B cell (primary cell): Measurements from ENCODE around the gene FERMT3. TPM values are rescaled to one million over a fixed set of nuclear protein-coding genes. Genes with fewer than 3 reads are reported as not detected.
A peak's percentile ranks its signal among the peaks of the same experiment; 100 is the strongest.

Experiments
- ATAC-seq: fragments of 200-7000 bp; cut with Tn5 transposase; one replicate; pipeline ENCODE4 v1.10.0; 2021; ENCODE audit warnings: low read depth, mild to moderate bottlenecking, moderate number of reproducible peaks, moderate library complexity
- CTCF ChIA-PET: fragments of 350-600 bp; sonication (Branson Sonifier 250); formaldehyde crosslinking; loops from one replicate; lab custom pipeline; 2021; ENCODE audit warnings: antibody characterized with exemption, inconsistent platforms; lab: Charles Lee
- POLR2A ChIA-PET: fragments of 350-600 bp; sonication (Branson Sonifier 250); formaldehyde crosslinking; loops from one replicate; lab custom pipeline; 2021; ENCODE audit warnings: antibody characterized with exemption; lab: Charles Lee
- DNase-seq: peaks from one replicate; pipeline ENCODE4 v3.0.0; 2013
- H2AFZ ChIP-seq: 2 replicates; pipeline ENCODE4 v1.6.1; 2012; ENCODE audit warnings: mild to moderate bottlenecking, low read depth, low read length; ENCODE audit not compliant: insufficient read depth, poor library complexity, severe bottlenecking
- H3K27ac ChIP-seq, 2 donors: 1 replicate in 1 of 2; 2 replicates in 1 of 2; pipeline ENCODE4 v1.5.1; 2012 to 2013; ENCODE audit warnings: low read length in 2 of 2, mild to moderate bottlenecking in 2 of 2, moderate library complexity in 1 of 2
- H3K27me3 ChIP-seq, 4 experiments: fragments of 200-600 bp in 1 of 4; sonication (generic) in 1 of 4; replicated peaks in 1 of 4; 1 replicate in 2 of 4; 2 replicates in 2 of 4; pipeline versions ENCODE4 v1.6.1 to v1.7.0; 2013 to 2016; ENCODE audit warnings: low read length in 3 of 4, mild to moderate bottlenecking in 2 of 4, mixed read lengths in 1 of 4, moderate library complexity in 1 of 4; ENCODE audit not compliant: insufficient read depth in 4 of 4, control insufficient read depth in 3 of 4; ENCODE audit errors: control extremely low read depth in 1 of 4
- H3K36me3 ChIP-seq, 2 experiments: replicated peaks in 1 of 2; 1 replicate in 1 of 2; 2 replicates in 1 of 2; pipeline versions ENCODE4 v1.6.1 to v1.7.1; 2013; ENCODE audit warnings: low read length in 1 of 2; ENCODE audit not compliant: insufficient read depth in 2 of 2, control insufficient read depth in 1 of 2; ENCODE audit errors: control extremely low read depth in 1 of 2, extremely low read depth in 1 of 2
- H3K4me1 ChIP-seq, 2 donors: fragments of 200-600 bp in 1 of 2; sonication (generic) in 1 of 2; 1 replicate in 1 of 2; 2 replicates in 1 of 2; pipeline versions ENCODE4 v1.5.1 to v1.6.1; 2013 to 2017; ENCODE audit warnings: low read length in 2 of 2; ENCODE audit not compliant: control insufficient read depth in 2 of 2, insufficient read depth in 2 of 2
- H3K4me2 ChIP-seq: replicated peaks from 2 replicates; pipeline ENCODE3; 2012; ENCODE audit warnings: mild to moderate bottlenecking, low read depth, low read length; ENCODE audit not compliant: poor library complexity, severe bottlenecking
- H3K4me3 ChIP-seq, 5 experiments: fragments of 200-600 bp in 1 of 5; sonication (generic) in 1 of 5; 1 replicate in 3 of 5; 2 replicates in 2 of 5; pipeline versions ENCODE4 v1.5.1 to v1.7.0; 2011 to 2016; ENCODE audit warnings: low read length in 4 of 5, mild to moderate bottlenecking in 4 of 5, low read depth in 2 of 5, control low read depth in 1 of 5, moderate library complexity in 1 of 5; ENCODE audit not compliant: insufficient read depth in 1 of 5; ENCODE audit errors: control extremely low read depth in 1 of 5, extremely low read depth in 1 of 5
- H3K79me2 ChIP-seq: fragments of 200-600 bp; sonication (generic); one replicate; pipeline ENCODE4 v1.6.0; 2016; ENCODE audit warnings: low read length; ENCODE audit not compliant: control insufficient read depth, insufficient read depth
- H3K9ac ChIP-seq: fragments of 200-600 bp; sonication (generic); 2 replicates; pipeline ENCODE4 v1.6.1; 2017; ENCODE audit warnings: mild to moderate bottlenecking, low read length, moderate library complexity
- H3K9me3 ChIP-seq, 3 donors: one replicate each; pipeline versions ENCODE4 v1.6.1 to v1.7.1; 2013; ENCODE audit warnings: low read length in 2 of 3; ENCODE audit not compliant: control insufficient read depth in 2 of 3, insufficient read depth in 1 of 3; ENCODE audit errors: control extremely low read depth in 1 of 3
- H4K20me1 ChIP-seq: 2 replicates; pipeline ENCODE4 v1.6.0; 2012; ENCODE audit warnings: mild to moderate bottlenecking, low read length; ENCODE audit not compliant: insufficient read depth, control insufficient read depth, poor library complexity, severe bottlenecking
- H3K27ac Mint-ChIP-seq: one replicate; pipeline ENCODE4 v1.8.0; 2021; ENCODE audit warnings: mixed read lengths
- H3K27me3 Mint-ChIP-seq: one replicate; pipeline ENCODE4 v1.8.0; 2021; ENCODE audit warnings: mixed read lengths
- H3K4me1 Mint-ChIP-seq: one replicate; pipeline ENCODE4 v1.8.0; 2021; ENCODE audit warnings: mixed read lengths
- H3K4me3 Mint-ChIP-seq: one replicate; pipeline ENCODE4 v1.8.0; 2021; ENCODE audit warnings: mixed read lengths
- H3K9me3 Mint-ChIP-seq: one replicate; pipeline ENCODE4 v1.8.0; 2022; ENCODE audit warnings: mixed read lengths; ENCODE audit not compliant: insufficient read depth
- CTCF ChIP-seq: fragments of 200-600 bp; IDR thresholded peaks from one replicate; pipeline ENCODE4 v1.8.0; 2022; ENCODE audit warnings: antibody characterized with exemption, mild to moderate bottlenecking
- EZH2 ChIP-seq: IDR thresholded peaks from 2 replicates; pipeline ENCODE4 v1.6.1; 2012; ENCODE audit warnings: borderline replicate concordance, low read depth, mild to moderate bottlenecking, moderate library complexity, low read length; ENCODE audit not compliant: insufficient read depth, poor library complexity, severe bottlenecking
- WGBS: methylation state at CpG from one replicate; pipeline ENCODE4 v1.1.5; 2013; ENCODE audit warnings: missing lambda C conversion rate; ENCODE audit not compliant: insufficient coverage; 5-methylcytosine and 5-hydroxymethylcytosine counted together
- intact Hi-C: fragments of 100-400 bp; cut with micrococcal nuclease; formaldehyde crosslinking; loops from one replicate; pipeline ENCODE4 v1.10.0; 2022
- polyA plus RNA-seq: library from polyadenylated mRNA; depleted of rRNA; stranded (reverse); fragments of >200 nt; gene quantifications from 2 replicates; pipeline ENCODE4 v1.2.3, GENCODE V29; 2012
- total RNA-seq, 2 donors: library from RNA; stranded (reverse); fragments of 120-200 nt in 1 of 2; gene quantifications; 1 replicate in 1 of 2; 2 replicates in 1 of 2; pipeline versions ENCODE4 v1.2.3 to v1.2.4, GENCODE V29; 2013 to 2022

Gene FERMT3
- total and polyA plus RNA-seq, 2 donors (not counting 1 experiment from before 2014, with no cell fraction given), result 96.2 to 170 TPM

GRCh38 chr11:64234647-64235379 is 28.3 kb downstream of the FERMT3 start:
- Mint-ChIP-seq H3K27ac (peak overlapping the region; percentile 96), H3K27me3 (no peaks in the 10 kb centered on the region), H3K9me3 (no peaks in the 10 kb centered on the region), H3K4me1 (peaks cover 62% of the 10 kb centered on the region), H3K4me3 (peak overlapping the region; percentile 96)
- TF ChIP-seq CTCF, result no peak
- no peak for TF ChIP-seq EZH2
- POLR2A ChIA-PET, result interaction anchor here (0.9 to 2.7 kb wide), 5 partner anchors 10 to 609 kb away, joined by 3 to 8 read pairs (median 6); partner anchors contain the start of gene FERMT3
- CTCF ChIA-PET, result interaction anchor here (1.3 to 2.2 kb wide), 3 partner anchors 28 to 66 kb away, joined by 4 to 10 read pairs (median 5); partner anchors contain the start of gene FERMT3
- no peaks in the 10 kb centered on the region for H3K27me3 ChIP-seq
- DNase-seq (peak; percentile 82), ATAC-seq (peak; percentile 45)
- H3K4me2 ChIP-seq, result peak overlapping the region; percentile 99
- H3K9ac ChIP-seq, result peak overlapping the region; percentile 89
- H3K27ac ChIP-seq, result peak overlapping the region; percentile 65 to 85
- H3K4me3 ChIP-seq, result peak overlapping the region; percentile 53 to 84 (median 67)
- H3K36me3 ChIP-seq, result peaks cover 0 to 27% of the 10 kb centered on the region in 2 experiments
- H4K20me1 ChIP-seq, result peaks cover 25% of the 10 kb centered on the region
- peaks cover 23% of the 10 kb centered on the region for H3K79me2 ChIP-seq
- no peaks in the 10 kb centered on the region for H3K9me3 ChIP-seq
- peak overlapping the region; percentile 64 for H2AFZ ChIP-seq
- 2% methylated on average over 80 of the region's 80 CpGs for WGBS
- intact Hi-C loops, result loop anchor here (1.0 kb wide), 1 partner anchor 9 kb away; the partner anchor contains the start of genes NUDT22 and TRPT1
- H3K4me1 ChIP-seq, result peaks cover 30 to 68% of the 10 kb centered on the region in 2 donors
